Kidney (tissue), 14 donors: ENCODE measurements around the gene PRCC. TPM values are rescaled to one million over a fixed set of nuclear protein-coding genes. Genes with fewer than 3 reads are reported as not detected.
A peak's percentile ranks its signal among the peaks of the same experiment; 100 is the strongest.

ENCODE experiments used
- DNase-seq, 5 donors: peaks; one replicate each; pipeline ENCODE4 v3.0.0-alpha.2; 2013 to 2020
- FAIRE-seq: peaks from 2 replicates; lab custom pipeline; 2012; peaks lifted over from hg19 to GRCh38; lab: Jason Lieb, UNC
- H3K27ac ChIP-seq, 2 donors: one replicate each; pipeline ENCODE4 v1.7.0; 2013; ENCODE audit warnings: low read depth in 2 of 2, low read length in 2 of 2, inconsistent platforms in 1 of 2
- H3K27me3 ChIP-seq: one replicate; pipeline ENCODE4 v1.7.1; 2013; ENCODE audit warnings: low read length, inconsistent platforms; ENCODE audit not compliant: control insufficient read depth, insufficient read depth
- H3K36me3 ChIP-seq, 3 donors: one replicate each; pipeline versions ENCODE4 v1.7.0 to v1.7.1; 2013; ENCODE audit warnings: low read length in 3 of 3, control low read depth in 1 of 3, inconsistent platforms in 1 of 3; ENCODE audit not compliant: insufficient read depth in 3 of 3, control insufficient read depth in 2 of 3
- H3K4me1 ChIP-seq, 3 donors: one replicate each; pipeline versions ENCODE4 v1.7.0 to v1.7.1; 2013; ENCODE audit warnings: low read length in 3 of 3, inconsistent platforms in 1 of 3, low read depth in 1 of 3; ENCODE audit not compliant: control insufficient read depth in 2 of 3, insufficient read depth in 2 of 3
- H3K4me3 ChIP-seq, 3 donors: one replicate each; pipeline versions ENCODE4 v1.7.0 to v1.8.1; 2013; ENCODE audit warnings: low read length in 3 of 3, control low read depth in 1 of 3, inconsistent platforms in 1 of 3
- H3K9ac ChIP-seq, 3 donors: one replicate each; pipeline versions ENCODE4 v1.7.0 to v1.7.1; 2013; ENCODE audit warnings: low read length in 3 of 3, control low read depth in 1 of 3, inconsistent platforms in 1 of 3
- H3K9me3 ChIP-seq, 3 donors: one replicate each; pipeline versions ENCODE4 v1.7.0 to v1.7.1; 2013; ENCODE audit warnings: low read length in 3 of 3, control low read depth in 1 of 3, inconsistent platforms in 1 of 3; ENCODE audit not compliant: control insufficient read depth in 2 of 3, insufficient read depth in 1 of 3
- intact Hi-C: fragments of 100-400 bp; cut with DNase I; formaldehyde crosslinking; loops from one replicate; pipeline ENCODE4 v1.11.1; 2022
- polyA plus RNA-seq: library from polyadenylated mRNA; stranded (reverse); fragments of 350-450 nt; fragmentation: Illumina TruSeq; extraction: RNeasy Lipid Tissue Mini Kit (QIAGEN cat#74804); gene quantifications from one replicate; pipeline ENCODE4 v1.2.3, GENCODE V29; 2014; ENCODE audit warnings: low read depth, low replicate concordance; ENCODE audit not compliant: insufficient read depth
- total RNA-seq: library from RNA; stranded (reverse); fragmentation: NEBNext Ultra II Directional; extraction: Animal tissue kit (Norgen Biotek cat#: 25700); gene quantifications from one replicate; pipeline ENCODE4 v1.2.1, GENCODE V29; 2021
- TF ChIP-seq, protein P1 (sequence below): IDR thresholded peaks from 3 replicates; pipeline ENCODE4 v1.5.1; 2012; ENCODE audit warnings: mild to moderate bottlenecking, moderate library complexity, borderline replicate concordance; ENCODE audit not compliant: insufficient read depth; ENCODE audit errors: extremely low read depth
- donor health status: control.
- donor health status: control.
- donor health status: control.
- donor health status: control.
- donor health status: control.
- donor health status: DM: yes; HTN: yes; CAD: no.
- donor health status: Normal renal cell carcinoma (clear cell type).

The PRCC gene
- total and polyA plus RNA-seq, 2 donors from 2014 or later = 50.5 to 52.8 TPM

DNA sequence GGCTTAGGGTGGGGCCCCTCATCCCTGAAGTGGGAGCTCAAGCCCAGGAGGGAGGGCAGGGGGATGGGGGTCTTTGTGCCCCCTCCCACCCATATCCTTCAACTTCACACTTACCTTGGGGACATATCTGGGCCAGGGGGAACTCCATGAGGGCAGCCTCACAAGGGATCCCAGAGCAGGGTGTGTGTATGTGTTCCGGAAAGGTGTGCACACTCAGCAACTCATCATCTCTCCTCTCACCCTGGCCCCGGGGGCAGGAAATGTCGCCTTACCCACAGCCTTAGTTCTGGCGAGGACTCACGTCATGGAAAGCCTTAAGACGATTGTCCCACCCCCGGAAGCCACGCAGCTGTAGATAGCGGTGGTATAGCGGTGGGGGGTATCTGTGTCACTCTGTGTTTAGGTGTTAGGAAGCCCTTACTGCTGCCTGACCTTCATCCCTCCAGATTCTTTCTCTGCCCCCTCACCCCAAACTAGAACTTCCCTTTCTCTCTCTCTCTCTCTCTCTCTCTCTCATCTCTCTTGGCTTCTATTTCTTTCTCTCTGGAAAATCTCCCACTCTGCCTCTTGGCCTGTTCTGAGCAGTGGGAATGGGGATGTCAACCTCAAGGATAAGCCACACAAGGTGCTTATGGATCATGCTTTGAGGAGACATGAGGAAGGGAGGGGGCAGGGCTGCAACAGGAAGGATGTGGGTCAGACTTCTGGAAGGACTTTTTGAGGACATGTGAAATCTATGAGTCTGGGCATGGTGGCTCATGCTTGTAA, 49.4 kb downstream of the PRCC start, which contains the start of gene SH2D2A:
Gene SH2D2A, minus strand, starts transcription at position 288 of the 768 bp plus-strand sequence. Its CDS starts 140 bp downstream, at position 148.
- Histone ChIP-seq H3K4me1 (peaks cover 0 to 11% (median 0%) of the 10 kb centered on the region in 3 donors), H3K4me3 (peak within 1 kb of the TSS in 1 of 3 donors; percentile 22), H3K27ac (peak within 1 kb of the TSS; percentile 65 to 68), H3K36me3 (no peaks in the 10 kb centered on the region), H3K9ac (peak within 1 kb of the TSS in 1 of 3 donors; percentile 34), H3K9me3 (no peaks in the 10 kb centered on the region), H3K27me3 (no peaks in the 10 kb centered on the region)
- intact Hi-C loops = no loop called here
- TF ChIP-seq, protein P1, sequence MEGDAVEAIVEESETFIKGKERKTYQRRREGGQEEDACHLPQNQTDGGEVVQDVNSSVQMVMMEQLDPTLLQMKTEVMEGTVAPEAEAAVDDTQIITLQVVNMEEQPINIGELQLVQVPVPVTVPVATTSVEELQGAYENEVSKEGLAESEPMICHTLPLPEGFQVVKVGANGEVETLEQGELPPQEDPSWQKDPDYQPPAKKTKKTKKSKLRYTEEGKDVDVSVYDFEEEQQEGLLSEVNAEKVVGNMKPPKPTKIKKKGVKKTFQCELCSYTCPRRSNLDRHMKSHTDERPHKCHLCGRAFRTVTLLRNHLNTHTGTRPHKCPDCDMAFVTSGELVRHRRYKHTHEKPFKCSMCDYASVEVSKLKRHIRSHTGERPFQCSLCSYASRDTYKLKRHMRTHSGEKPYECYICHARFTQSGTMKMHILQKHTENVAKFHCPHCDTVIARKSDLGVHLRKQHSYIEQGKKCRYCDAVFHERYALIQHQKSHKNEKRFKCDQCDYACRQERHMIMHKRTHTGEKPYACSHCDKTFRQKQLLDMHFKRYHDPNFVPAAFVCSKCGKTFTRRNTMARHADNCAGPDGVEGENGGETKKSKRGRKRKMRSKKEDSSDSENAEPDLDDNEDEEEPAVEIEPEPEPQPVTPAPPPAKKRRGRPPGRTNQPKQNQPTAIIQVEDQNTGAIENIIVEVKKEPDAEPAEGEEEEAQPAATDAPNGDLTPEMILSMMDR = no peak
- FAIRE-seq = no peak
- peak in 2 of 5 donors; percentile 56 to 89 for DNase-seq

DNA sequence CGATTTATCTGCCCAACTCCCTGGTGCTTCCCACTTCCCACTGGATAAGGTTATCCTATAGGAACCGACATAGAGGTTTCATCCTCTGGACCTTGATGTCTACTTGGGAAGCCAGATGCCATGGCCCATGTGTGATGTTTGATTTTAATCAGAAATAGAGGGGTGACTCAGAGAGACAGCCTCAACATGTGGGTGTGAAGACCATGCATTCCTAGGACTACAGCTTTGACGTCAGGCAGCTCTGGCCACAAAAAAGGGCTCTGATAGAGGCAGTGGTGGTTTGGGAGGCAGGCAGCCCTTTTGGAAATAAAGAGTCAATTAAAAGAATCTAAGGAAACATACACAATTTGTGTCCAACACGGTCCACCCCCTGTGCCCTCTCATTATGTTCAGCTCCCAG, 54.5 kb downstream of the PRCC start:
- H3K9me3 ChIP-seq = no peaks in the 10 kb centered on the region
- no peaks in the 10 kb centered on the region for H3K4me1 ChIP-seq
- no peaks in the 10 kb centered on the region for H3K36me3 ChIP-seq
- intact Hi-C loops = no loop called here
- no peak overlapping the region for H3K9ac ChIP-seq
- H3K27ac ChIP-seq = no peak overlapping the region
- TF ChIP-seq, protein P1 = no peak
- H3K27me3 ChIP-seq = no peaks in the 10 kb centered on the region
- FAIRE-seq = no peak
- peak in 1 of 5 donors; percentile 7 for DNase-seq
- H3K4me3 ChIP-seq = no peak overlapping the region

DNA sequence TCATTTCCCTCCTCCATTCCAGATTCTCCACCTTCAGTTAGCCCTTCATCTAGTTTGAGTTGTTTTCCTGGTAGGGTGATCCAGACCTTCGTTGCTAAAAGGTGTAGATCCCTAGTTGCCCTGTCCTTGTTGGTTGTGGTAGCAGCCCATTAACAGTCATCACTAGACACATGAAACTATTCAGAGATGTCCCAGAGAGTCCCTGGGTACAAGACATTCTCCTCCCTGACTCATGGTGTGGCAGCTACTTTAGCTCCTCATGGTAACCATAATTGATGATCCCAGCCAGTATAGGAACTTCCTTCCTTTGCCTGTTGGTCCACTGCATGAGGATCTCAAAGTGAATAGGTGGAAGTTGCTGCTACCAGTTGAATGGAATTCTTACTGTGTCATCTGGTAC, 55.3 kb downstream of the PRCC start:
- FAIRE-seq (no peak), DNase-seq (no peak)
- Histone ChIP-seq H3K27me3 (no peaks in the 10 kb centered on the region), H3K4me3 (no peak overlapping the region), H3K4me1 (no peaks in the 10 kb centered on the region), H3K36me3 (no peaks in the 10 kb centered on the region), H3K9me3 (no peaks in the 10 kb centered on the region), H3K9ac (no peak overlapping the region), H3K27ac (no peak overlapping the region)
- TF ChIP-seq, protein P1 = no peak
- intact Hi-C loops = no loop called here
